NCI-H2196 treated with DMSO at 0.1 percent for 48 hours (cell line): ENCODE results near the gene TRAM2.

Source experiments
- DNase-seq: peaks from one replicate; lab custom pipeline; 2025; ENCODE audit not compliant: unreplicated experiment; lab: John Stamatoyannopoulos, UW

Gene TRAM2

GRCh38 chr6:52548353-52548713, 28.5 kb downstream of the TRAM2 start:
- DNase-seq, result no peak

GRCh38 chr6:52547647-52548352, 29.1 kb downstream of the TRAM2 start:
- no peak for DNase-seq

GRCh38 chr6:52546678-52547077, 30.2 kb downstream of the TRAM2 start:
- no peak for DNase-seq

- DNase-seq, result no peak
These were observed 30.7 kb downstream of the TRAM2 start for GRCh38 chr6:52546192-52546591.

- DNase-seq, result no peak
These were observed 31.3 kb downstream of the TRAM2 start for GRCh38 chr6:52545406-52546119.

- DNase-seq, result no peak
These were observed 32.1 kb downstream of the TRAM2 start for GRCh38 chr6:52544602-52545405.

- DNase-seq, result no peak
These were observed 32.9 kb downstream of the TRAM2 start for GRCh38 chr6:52543729-52544601.

- DNase-seq, result no peak
These were observed 33.6 kb downstream of the TRAM2 start for GRCh38 chr6:52543262-52543661.

GRCh38 chr6:52541135-52541534, 35.7 kb downstream of the TRAM2 start:
- no peak for DNase-seq

- DNase-seq, result no peak
These were observed 36.5 kb downstream of the TRAM2 start for GRCh38 chr6:52540286-52540902.

GRCh38 chr6:52539607-52540006, 37.3 kb downstream of the TRAM2 start:
- no peak for DNase-seq

- DNase-seq, result no peak
These were observed 37.9 kb downstream of the TRAM2 start for GRCh38 chr6:52538901-52539354.

GRCh38 chr6:52538252-52538900, 38.5 kb downstream of the TRAM2 start:
- no peak for DNase-seq

- DNase-seq, result no peak
These were observed 39.7 kb downstream of the TRAM2 start for GRCh38 chr6:52537001-52537753.

GRCh38 chr6:52536424-52536916, 40.4 kb downstream of the TRAM2 start:
- DNase-seq, result no peak

- DNase-seq, result no peak
These were observed 41.0 kb downstream of the TRAM2 start for GRCh38 chr6:52535711-52536423.

- DNase-seq, result no peak
These were observed 41.9 kb downstream of the TRAM2 start for GRCh38 chr6:52534966-52535390.

- no peak for DNase-seq
These were observed 42.5 kb downstream of the TRAM2 start for GRCh38 chr6:52534363-52534762.
